Smooth muscle cell (in vitro differentiated cells): ENCODE measurements around the gene NCOA1. TPM values are rescaled to one million over a fixed set of nuclear protein-coding genes. Genes with fewer than 3 reads are reported as not detected.

ENCODE experiments used
- DNase-seq: peaks from one replicate; lab custom pipeline; 2025; ENCODE audit not compliant: unreplicated experiment; lab: John Stamatoyannopoulos, UW
- H2AFZ ChIP-seq: fragments of 200-600 bp; sonication (generic); 2 replicates; pipeline ENCODE4 v1.6.0; 2016; ENCODE audit warnings: antibody characterized with exemption, low read depth, mild to moderate bottlenecking
- H3F3A ChIP-seq: fragments of 200-600 bp; sonication (generic); 2 replicates; pipeline ENCODE4 v1.6.0; 2017; ENCODE audit warnings: antibody characterized with exemption, low read depth
- H3K27ac ChIP-seq: fragments of 200-600 bp; sonication (generic); 2 replicates; pipeline ENCODE4 v1.5.1; 2016; ENCODE audit warnings: low read depth, mild to moderate bottlenecking
- H3K27me3 ChIP-seq: fragments of 200-600 bp; sonication (generic); 2 replicates; pipeline ENCODE4 v1.6.1; 2016; ENCODE audit warnings: low read depth, mild to moderate bottlenecking
- H3K36me3 ChIP-seq: fragments of 200-600 bp; sonication (generic); 2 replicates; pipeline ENCODE4 v1.5.1; 2016; ENCODE audit warnings: low read depth
- H3K4me1 ChIP-seq: fragments of 200-600 bp; sonication (generic); 2 replicates; pipeline ENCODE4 v1.5.1; 2016; ENCODE audit warnings: low read depth
- H3K4me2 ChIP-seq: fragments of 200-600 bp; sonication (generic); 2 replicates; pipeline ENCODE4 v1.6.0; 2016; ENCODE audit warnings: mild to moderate bottlenecking
- H3K4me3 ChIP-seq: fragments of 200-600 bp; sonication (generic); 2 replicates; pipeline ENCODE4 v1.5.1; 2016; ENCODE audit warnings: mild to moderate bottlenecking
- H3K79me2 ChIP-seq: fragments of 200-600 bp; sonication (generic); 2 replicates; pipeline ENCODE4 v1.6.0; 2016; ENCODE audit warnings: low read depth, mild to moderate bottlenecking
- H3K9ac ChIP-seq: fragments of 200-600 bp; sonication (generic); 2 replicates; pipeline ENCODE4 v1.6.0; 2016; ENCODE audit warnings: low read depth
- H3K9me3 ChIP-seq: fragments of 200-600 bp; sonication (generic); replicated peaks from 2 replicates; pipeline ENCODE4 v1.5.1; 2016; ENCODE audit warnings: low read depth
- H4K20me1 ChIP-seq: fragments of 200-600 bp; sonication (generic); 2 replicates; pipeline ENCODE4 v1.6.0; 2016; ENCODE audit warnings: low read depth
- WGBS: methylation state at CpG from one replicate; pipeline ENCODE4 v1.1.7; 2016; ENCODE audit warnings: low lambda C conversion rate; 5-methylcytosine and 5-hydroxymethylcytosine counted together
- polyA plus RNA-seq: library from polyadenylated mRNA; unstranded; fragments of >200 nt; fragmentation: Nextera tagmentation; extraction: Ambion mirVana; gene quantifications from 2 replicates; pipeline ENCODE4 v1.2.1, GENCODE V29; 2016
- total RNA-seq: library from RNA; depleted of rRNA; stranded (reverse); fragments of >200 nt; gene quantifications from 2 replicates; pipeline ENCODE4 v1.2.3, GENCODE V29; 2014
- TF ChIP-seq, protein P1 (sequence below): fragments of 200-600 bp; sonication (generic); IDR thresholded peaks from 2 replicates; pipeline ENCODE4 v1.5.1; 2017; ENCODE audit warnings: borderline replicate concordance, mild to moderate bottlenecking, antibody characterized with exemption; ENCODE audit not compliant: insufficient read depth, poor library complexity, severe bottlenecking

Gene NCOA1
- total and polyA plus RNA-seq, 2 experiments from 2014 or later, result 8.5 to 21.0 TPM

DNA sequence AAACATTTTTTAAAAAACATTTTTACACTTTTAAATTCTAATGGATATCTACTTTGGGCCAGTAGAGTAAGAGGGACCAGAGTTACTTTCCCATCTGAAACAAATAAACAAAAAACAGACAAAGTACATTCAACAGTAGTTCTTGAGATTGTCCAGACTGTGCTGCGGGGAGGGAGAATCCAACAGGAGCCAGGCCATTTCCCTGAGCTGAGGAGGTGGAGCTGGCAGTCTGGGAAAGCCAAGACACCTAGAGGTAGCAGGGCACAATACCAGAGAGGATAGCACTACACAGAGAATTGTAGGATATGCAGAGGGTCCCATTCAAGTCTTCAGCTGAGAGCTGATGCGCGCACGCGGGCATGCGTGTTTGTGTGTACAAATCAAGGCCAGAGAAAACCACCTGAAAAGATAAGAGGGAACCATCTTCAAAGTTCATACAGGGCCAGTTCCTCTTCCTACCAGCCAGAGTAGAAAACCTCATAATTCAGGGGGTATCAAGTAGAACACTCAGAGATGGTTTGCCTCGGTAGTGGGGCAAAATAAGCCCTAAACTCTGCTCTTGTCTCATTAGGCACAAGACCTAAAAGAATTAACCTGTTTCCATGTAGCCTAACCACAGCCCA, 258.1 kb downstream of the NCOA1 start:
- TF ChIP-seq, protein P1, sequence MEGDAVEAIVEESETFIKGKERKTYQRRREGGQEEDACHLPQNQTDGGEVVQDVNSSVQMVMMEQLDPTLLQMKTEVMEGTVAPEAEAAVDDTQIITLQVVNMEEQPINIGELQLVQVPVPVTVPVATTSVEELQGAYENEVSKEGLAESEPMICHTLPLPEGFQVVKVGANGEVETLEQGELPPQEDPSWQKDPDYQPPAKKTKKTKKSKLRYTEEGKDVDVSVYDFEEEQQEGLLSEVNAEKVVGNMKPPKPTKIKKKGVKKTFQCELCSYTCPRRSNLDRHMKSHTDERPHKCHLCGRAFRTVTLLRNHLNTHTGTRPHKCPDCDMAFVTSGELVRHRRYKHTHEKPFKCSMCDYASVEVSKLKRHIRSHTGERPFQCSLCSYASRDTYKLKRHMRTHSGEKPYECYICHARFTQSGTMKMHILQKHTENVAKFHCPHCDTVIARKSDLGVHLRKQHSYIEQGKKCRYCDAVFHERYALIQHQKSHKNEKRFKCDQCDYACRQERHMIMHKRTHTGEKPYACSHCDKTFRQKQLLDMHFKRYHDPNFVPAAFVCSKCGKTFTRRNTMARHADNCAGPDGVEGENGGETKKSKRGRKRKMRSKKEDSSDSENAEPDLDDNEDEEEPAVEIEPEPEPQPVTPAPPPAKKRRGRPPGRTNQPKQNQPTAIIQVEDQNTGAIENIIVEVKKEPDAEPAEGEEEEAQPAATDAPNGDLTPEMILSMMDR, result no peak
- H3K36me3 ChIP-seq, result peaks cover 10% of the 10 kb centered on the region
- H4K20me1 ChIP-seq, result no peaks in the 10 kb centered on the region
- WGBS, result 88% methylated on average over 7 of the region's 7 CpGs
- H3K27ac ChIP-seq, result no peak overlapping the region
- no peaks in the 10 kb centered on the region for H3K27me3 ChIP-seq
- no peaks in the 10 kb centered on the region for H3K4me1 ChIP-seq
- DNase-seq, result no peak
- H3K9ac ChIP-seq, result no peak overlapping the region
- no peak overlapping the region for H3K4me2 ChIP-seq
- no peak overlapping the region for H2AFZ ChIP-seq
- no peaks in the 10 kb centered on the region for H3F3A ChIP-seq
- no peak overlapping the region for H3K4me3 ChIP-seq
- no peaks in the 10 kb centered on the region for H3K79me2 ChIP-seq
- H3K9me3 ChIP-seq, result no peaks in the 10 kb centered on the region

DNA sequence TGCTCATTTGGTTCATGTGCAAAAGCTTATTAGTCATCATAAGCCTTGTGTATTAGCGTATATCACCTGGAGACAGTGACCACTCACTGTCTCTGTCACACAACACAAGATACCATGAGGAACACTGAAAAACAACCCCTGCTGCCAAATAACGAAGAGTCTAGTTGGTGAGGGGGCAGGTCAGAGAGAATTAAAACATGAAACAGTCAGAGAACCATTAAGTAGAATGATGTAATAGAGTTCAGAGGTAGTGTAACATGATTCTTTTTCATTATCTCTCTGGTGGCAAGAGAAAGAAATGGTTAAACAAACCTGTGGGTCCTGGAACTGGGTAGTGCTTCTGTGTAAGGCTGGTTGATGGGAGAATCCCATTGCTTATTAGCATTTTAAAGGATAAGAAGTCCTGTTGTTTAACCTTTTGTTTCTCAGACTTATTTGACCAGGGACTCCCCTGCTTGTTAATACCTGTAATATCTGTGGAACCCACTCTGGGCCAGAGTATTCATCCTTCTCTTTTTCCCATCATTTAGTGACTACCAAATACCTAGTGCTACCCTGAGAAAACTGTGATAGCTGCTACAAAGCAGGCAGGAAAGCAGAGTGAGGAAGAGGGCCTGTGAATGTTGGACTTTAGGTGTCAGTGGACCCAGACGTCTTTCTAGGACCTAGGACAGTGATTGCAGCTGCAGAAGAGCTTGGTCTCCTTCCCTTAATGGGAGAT, 264.1 kb downstream of the NCOA1 start:
- Histone ChIP-seq H3K79me2 (no peaks in the 10 kb centered on the region), H3K36me3 (peaks cover 16% of the 10 kb centered on the region), H2AFZ (no peak overlapping the region), H4K20me1 (no peaks in the 10 kb centered on the region), H3K4me2 (no peak overlapping the region), H3K9me3 (no peaks in the 10 kb centered on the region), H3K9ac (no peak overlapping the region), H3K27me3 (no peaks in the 10 kb centered on the region), H3K4me1 (no peaks in the 10 kb centered on the region), H3F3A (no peaks in the 10 kb centered on the region), H3K4me3 (no peak overlapping the region), H3K27ac (no peak overlapping the region)
- DNase-seq, result no peak
- TF ChIP-seq, protein P1, result no peak
- 82% methylated on average over 3 of the region's 3 CpGs for WGBS

DNA sequence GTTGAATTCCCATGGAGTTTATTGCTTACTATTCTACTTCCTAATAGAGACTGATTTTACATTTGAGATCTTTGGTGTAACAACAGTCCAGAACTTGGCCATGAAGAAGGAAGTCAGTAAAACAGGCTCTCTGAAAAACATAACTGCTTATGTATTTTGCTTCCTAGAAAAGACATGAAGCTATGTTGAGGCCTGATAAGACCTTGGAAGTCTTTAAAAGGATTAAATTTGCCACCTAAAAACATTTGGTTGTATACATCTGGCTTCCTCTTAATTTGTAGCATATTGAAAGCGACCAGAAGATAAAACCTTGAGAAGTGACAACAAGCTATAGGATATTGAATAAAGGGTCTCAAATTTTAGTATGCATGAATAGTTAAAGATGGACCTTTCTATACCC, 265.7 kb downstream of the NCOA1 start:
- Histone ChIP-seq H3K4me1 (peaks cover under 1% of the 10 kb centered on the region), H3K4me2 (no peak overlapping the region), H3F3A (no peaks in the 10 kb centered on the region), H2AFZ (no peak overlapping the region), H4K20me1 (no peaks in the 10 kb centered on the region), H3K4me3 (no peak overlapping the region), H3K9ac (no peak overlapping the region), H3K36me3 (peaks cover 16% of the 10 kb centered on the region), H3K27ac (no peak overlapping the region), H3K27me3 (no peaks in the 10 kb centered on the region), H3K79me2 (no peaks in the 10 kb centered on the region), H3K9me3 (no peaks in the 10 kb centered on the region)
- no peak for DNase-seq
- 94% methylated on average over 1 of the region's 1 CpG for WGBS
- TF ChIP-seq, protein P1, result no peak
